ENCODE measurements around the gene CALHM1. TPM values are rescaled to one million over a fixed set of nuclear protein-coding genes. Genes with fewer than 3 reads are reported as not detected.
"Not testable (repeated sequence)": the region's sequence is repeated elsewhere in the genome, so short reads cannot be mapped to it uniquely, and the experiment has no call there.

Gene CALHM1
- not detected for total RNA-seq
- long read RNA-seq = 0 reads

GRCh38 chr10:103458720-103459119 lies at the start of gene CALHM1:
TSS of gene CALHM1 (minus strand) at chr10:103458900. CDS start at chr10:103458751, 149 bp downstream.
- ATAC-seq = peak; percentile 58
- no peak for DNase-seq
- intact Hi-C loops (cut with DNase I, micrococcal nuclease) = no loop called here

GRCh38 chr10:103507235-103508191 lies 48.8 kb upstream of the CALHM1 start:
- intact Hi-C loops (cut with DNase I, micrococcal nuclease) = no loop called here
- ATAC-seq = peak; percentile 66
- peak in 1 of 2 donors; percentile 42 for DNase-seq

- intact Hi-C loops (cut with DNase I, micrococcal nuclease) = no loop called here
- DNase-seq = no peak
- ATAC-seq = no peak
Measured at GRCh38 chr10:103506061-103506460, 47.4 kb upstream of the CALHM1 start.

- intact Hi-C loops (cut with DNase I, micrococcal nuclease) = no loop called here
- ATAC-seq (no peak), DNase-seq (no peak)
Measured at GRCh38 chr10:103504181-103504783, 45.6 kb upstream of the CALHM1 start.

GRCh38 chr10:103503777-103504176 lies 45.1 kb upstream of the CALHM1 start:
- DNase-seq; ATAC-seq; intact Hi-C loops (cut with DNase I, micrococcal nuclease): not testable (repeated sequence)

- DNase-seq (peak in 1 of 2 donors; percentile 14), ATAC-seq (no peak)
- intact Hi-C loops (cut with DNase I, micrococcal nuclease) = no loop called here
Measured at GRCh38 chr10:103502849-103503660, 44.4 kb upstream of the CALHM1 start.

GRCh38 chr10:103501186-103501585 lies 42.5 kb upstream of the CALHM1 start:
- intact Hi-C loops (cut with DNase I, micrococcal nuclease) = no loop called here
- DNase-seq = no peak
- no peak for ATAC-seq

- intact Hi-C loops (cut with DNase I, micrococcal nuclease) = no loop called here
Measured at GRCh38 chr10:103500481-103500880, 41.8 kb upstream of the CALHM1 start.

GRCh38 chr10:103499881-103500280 lies 41.2 kb upstream of the CALHM1 start:
- DNase-seq = no peak
- peak; percentile 12 for ATAC-seq
- intact Hi-C loops (cut with DNase I, micrococcal nuclease) = no loop called here

More at GRCh38 chr10:103500481-103500880, 41.8 kb upstream of the CALHM1 start:
- no peak for DNase-seq
- no peak for ATAC-seq

GRCh38 chr10:103498936-103499638 lies 40.4 kb upstream of the CALHM1 start:
- ATAC-seq (peak; percentile 53), DNase-seq (no peak)
- intact Hi-C loops (cut with DNase I, micrococcal nuclease) = no loop called here

- ATAC-seq (no peak), DNase-seq (no peak)
- intact Hi-C loops (cut with DNase I, micrococcal nuclease) = no loop called here
Measured at GRCh38 chr10:103497161-103497915, 38.6 kb upstream of the CALHM1 start.

- ATAC-seq = no peak
- intact Hi-C loops (cut with DNase I, micrococcal nuclease) = no loop called here
- no peak for DNase-seq
Measured at GRCh38 chr10:103495321-103495720, 36.6 kb upstream of the CALHM1 start.

- intact Hi-C loops (cut with DNase I, micrococcal nuclease) = no loop called here
- DNase-seq = no peak
Measured at GRCh38 chr10:103493916-103494877, 35.5 kb upstream of the CALHM1 start.

GRCh38 chr10:103493362-103493915 lies 34.7 kb upstream of the CALHM1 start, which contains the start of gene NEURL1:
TSS of gene NEURL1 (plus strand) at chr10:103493705. CDS start at chr10:103494388, 683 bp downstream.
- intact Hi-C loops (cut with DNase I, micrococcal nuclease) = no loop called here
- peak; percentile 40 for ATAC-seq
- peak in 1 of 2 donors; percentile 44 for DNase-seq

More at GRCh38 chr10:103493916-103494877, 35.5 kb upstream of the CALHM1 start:
- peak; percentile 64 for ATAC-seq

- ATAC-seq = no peak
- no peak for DNase-seq
- intact Hi-C loops (cut with DNase I, micrococcal nuclease) = no loop called here
Measured at GRCh38 chr10:103492655-103493261, 34.1 kb upstream of the CALHM1 start.

Data from left colon (tissue), 2 donors.